HCT116 (cell line): ENCODE measurements around the gene CSTF3.

Experiments used
- CEBPB ChIP-seq: IDR thresholded peaks from 2 replicates; pipeline ENCODE4 v1.6.1; 2012; ENCODE audit warnings: low read depth
- CTCF ChIP-seq, 3 experiments: fragments of 200-600 bp in 1 of 3; sonication (generic) in 1 of 3; IDR thresholded peaks in 2 of 3; conservative IDR thresholded peaks in 1 of 3; 2 replicates each; pipeline ENCODE4 v1.5.1; 2012 to 2017; ENCODE audit warnings: low read depth in 2 of 3, low read length in 2 of 3, antibody characterized with exemption in 1 of 3, borderline replicate concordance in 1 of 3, control low read depth in 1 of 3, mild to moderate bottlenecking in 1 of 3, mixed read lengths in 1 of 3, mixed run types in 1 of 3, moderate library complexity in 1 of 3; ENCODE audit not compliant: insufficient read depth in 1 of 3
- EGR1 ChIP-seq: IDR thresholded peaks from 2 replicates; pipeline ENCODE4 v1.6.1; 2012; ENCODE audit warnings: low read depth
- EZH2 ChIP-seq: fragments of 200-600 bp; sonication (generic); IDR thresholded peaks from 2 replicates; pipeline ENCODE4 v1.6.1; 2017; ENCODE audit warnings: antibody characterized with exemption, mixed run types
- MAX ChIP-seq: IDR thresholded peaks from 2 replicates; pipeline ENCODE4 v1.6.1; 2012
- POLR2A ChIP-seq: IDR thresholded peaks from 2 replicates; pipeline ENCODE4 v1.7.0; 2011; ENCODE audit warnings: borderline replicate concordance; ENCODE audit not compliant: insufficient read depth, insufficient read length; ENCODE audit errors: extremely low read depth
- POLR2AphosphoS5 ChIP-seq: IDR thresholded peaks from 2 replicates; pipeline ENCODE4 v1.6.1; 2011; ENCODE audit warnings: mild to moderate bottlenecking, low read depth, low read length, moderate library complexity
- RAD21 ChIP-seq: IDR thresholded peaks from 2 replicates; pipeline ENCODE4 v1.6.1; 2012; ENCODE audit warnings: low read depth, mild to moderate bottlenecking
- SIN3A ChIP-seq: IDR thresholded peaks from 2 replicates; pipeline ENCODE4 v1.6.1; 2012; ENCODE audit warnings: low read depth
- TCF7L2 ChIP-seq: IDR thresholded peaks from 2 replicates; pipeline ENCODE4 v1.7.0; 2011; ENCODE audit warnings: borderline replicate concordance, inconsistent platforms; ENCODE audit not compliant: insufficient read depth, insufficient read length; ENCODE audit errors: extremely low read depth
- YY1 ChIP-seq: IDR thresholded peaks from 2 replicates; pipeline ENCODE4 v1.6.1; 2011; ENCODE audit warnings: low read length, low read depth, moderate library complexity, mild to moderate bottlenecking; ENCODE audit not compliant: insufficient replicate concordance; ENCODE audit errors: extremely low read depth
- ZFX ChIP-seq: fragments of 450-650 bp; IDR thresholded peaks from 2 replicates; pipeline ENCODE4 v1.6.1; 2017

- TF ChIP-seq POLR2A (no peak), EZH2 (no peak), MAX (no peak), EGR1 (no peak), POLR2AphosphoS5 (no peak), RAD21 (no peak), SIN3A (no peak), CTCF (IDR thresholded peaks at IDR 0.05 in 2 of 3, conservative IDR thresholded peaks at IDR 0.05 in 1 of 3; ENCODE audit: borderline replicate concordance in 1 of 3, insufficient read depth in 1 of 3, low read depth in 2 of 3, low read length in 2 of 3) (no peak), ZFX (no peak), TCF7L2 (no peak), CEBPB (no peak), YY1 (no peak)
Measured at GRCh38 chr11:33040862-33041453, 120.3 kb downstream of the CSTF3 start.
